K562 (cell line): ENCODE results near the gene MTA2. TPM values are rescaled to one million over a fixed set of nuclear protein-coding genes. Genes with fewer than 3 reads are reported as not detected.

Experiments
- ASH1L ChIP-seq: fragments of 450-650 bp; IDR thresholded peaks from 2 replicates; pipeline ENCODE4 v1.6.1; 2018; ENCODE audit warnings: borderline replicate concordance, mild to moderate bottlenecking, low read depth; ENCODE audit not compliant: partially characterized antibody
- ATF3 ChIP-seq, 2 experiments: fragments of 450-650 bp in 1 of 2; sonication (generic) in 1 of 2; formaldehyde crosslinking in 1 of 2; IDR thresholded peaks in 1 of 2; conservative IDR thresholded peaks in 1 of 2; 2 replicates each; pipeline versions ENCODE4 v1.6.1 to v1.8.1; 2016 to 2023; ENCODE audit warnings: mild to moderate bottlenecking in 2 of 2, moderate library complexity in 2 of 2, inconsistent platforms in 1 of 2, missing genetic modification reagents in 1 of 2
- BRCA1 ChIP-seq, 2 experiments: fragments of 450-650 bp in 1 of 2; sonication (generic) in 1 of 2; formaldehyde crosslinking in 1 of 2; IDR thresholded peaks; 2 replicates each; pipeline versions ENCODE4 v1.5.0 to v1.6.1; 2017 to 2020; ENCODE audit warnings: mild to moderate bottlenecking in 1 of 2, missing genetic modification reagents in 1 of 2
- C11orf30 ChIP-seq: fragments of 450-650 bp; IDR thresholded peaks from 2 replicates; pipeline ENCODE4 v1.6.1; 2016; ENCODE audit warnings: low read depth, mild to moderate bottlenecking
- CBX3 ChIP-seq, 2 experiments: IDR thresholded peaks; 1 replicate in 1 of 2; 2 replicates in 1 of 2; pipeline ENCODE4 v1.6.1; 2012; ENCODE audit warnings: inconsistent platforms in 2 of 2, low read length in 2 of 2, borderline replicate concordance in 1 of 2, control low read depth in 1 of 2
- DLX4 ChIP-seq: fragments of 250-450 bp; sonication (Bioruptor Pico); IDR thresholded peaks from 2 replicates; pipeline ENCODE4 v1.6.1; 2021; ENCODE audit warnings: mild to moderate bottlenecking
- ELF2 ChIP-seq: fragments of 250-450 bp; sonication (Bioruptor Pico); IDR thresholded peaks from 2 replicates; pipeline ENCODE4 v1.5.0; 2021; ENCODE audit warnings: mild to moderate bottlenecking
- KAT7 ChIP-seq: sonication (generic); formaldehyde crosslinking; IDR thresholded peaks from 2 replicates; pipeline ENCODE4 v1.8.0; 2022; ENCODE audit warnings: missing genetic modification reagents, mild to moderate bottlenecking, borderline replicate concordance
- KLF13 ChIP-seq: fragments of 450-650 bp; IDR thresholded peaks from 2 replicates; pipeline ENCODE4 v1.6.1; 2016; ENCODE audit warnings: missing genetic modification characterization, low read depth, mild to moderate bottlenecking, missing compliant biosample characterization, moderate library complexity, borderline replicate concordance
- NBN ChIP-seq: fragments of 450-650 bp; IDR thresholded peaks from 2 replicates; pipeline ENCODE4 v1.6.1; 2016; ENCODE audit warnings: low read depth, mild to moderate bottlenecking
- NCOR1 ChIP-seq: fragments of 450-650 bp; IDR thresholded peaks from 2 replicates; pipeline ENCODE4 v1.6.1; 2016; ENCODE audit warnings: mild to moderate bottlenecking, moderate library complexity
- PHF8 ChIP-seq: fragments of 200-600 bp; sonication (generic); IDR thresholded peaks from 2 replicates; pipeline ENCODE4 v1.6.1; 2012; ENCODE audit warnings: mixed run types, mild to moderate bottlenecking, inconsistent platforms, low read length, moderate library complexity, borderline replicate concordance
- POLR2AphosphoS5 ChIP-seq: IDR thresholded peaks from 2 replicates; pipeline ENCODE4 v1.6.1; 2011; ENCODE audit warnings: mild to moderate bottlenecking, low read depth, low read length, moderate library complexity; ENCODE audit not compliant: control insufficient read depth, insufficient read depth
- PREB ChIP-seq: sonication (generic); formaldehyde crosslinking; IDR thresholded peaks from 2 replicates; pipeline ENCODE4 v1.8.1; 2023; ENCODE audit warnings: mild to moderate bottlenecking, missing genetic modification reagents
- SOX6 ChIP-seq: fragments of 450-650 bp; IDR thresholded peaks from 2 replicates; pipeline ENCODE4 v1.6.1; 2014; ENCODE audit warnings: mild to moderate bottlenecking
- TCF15 ChIP-seq: fragments of 250-450 bp; sonication (Bioruptor Pico); IDR thresholded peaks from 2 replicates; pipeline ENCODE4 v1.8.0; 2022; ENCODE audit warnings: moderate library complexity, mild to moderate bottlenecking, inconsistent platforms
- TCF3 ChIP-seq: sonication (generic); formaldehyde crosslinking; IDR thresholded peaks from 2 replicates; pipeline ENCODE4 v1.4.0; 2020; ENCODE audit warnings: mild to moderate bottlenecking, missing genetic modification reagents
- THAP7 ChIP-seq: fragments of 250-450 bp; sonication (Bioruptor Pico); IDR thresholded peaks from 2 replicates; pipeline ENCODE4 v1.5.0; 2021
- ZNF277 ChIP-seq: fragments of 250-450 bp; sonication (Bioruptor Pico); IDR thresholded peaks from 2 replicates; pipeline ENCODE4 v1.8.0; 2022; ENCODE audit warnings: inconsistent platforms, mild to moderate bottlenecking, moderate library complexity, borderline replicate concordance
- ZNF707 ChIP-seq: fragments of 250-450 bp; sonication (Bioruptor Pico); conservative IDR thresholded peaks from 2 replicates; pipeline ENCODE4 v1.8.0; 2022; ENCODE audit warnings: inconsistent platforms, mild to moderate bottlenecking, moderate library complexity
- ZNF77 ChIP-seq: fragments of 250-450 bp; sonication (Bioruptor Pico); IDR thresholded peaks from 2 replicates; pipeline ENCODE4 v1.5.0; 2020
- ZNF79 ChIP-seq: fragments of 250-450 bp; sonication (Bioruptor Pico); IDR thresholded peaks from 2 replicates; pipeline ENCODE4 v1.4.0; 2020; ENCODE audit warnings: low read depth, mild to moderate bottlenecking, moderate library complexity
- polyA plus RNA-seq, 8 experiments: library from polyadenylated mRNA; depleted of rRNA in 4 of 8; stranded (reverse) in 5 of 8; unstranded in 3 of 8; fragments of >200 nt; fragmentation: Nextera tagmentation in 2 of 8; fragmentation: Illumina TruSeq in 1 of 8; extraction: Ambion mirVana in 2 of 8; extraction: Trizol in 1 of 8; gene quantifications; 2 replicates each; pipeline versions ENCODE4 v1.2.1 to v1.2.3, GENCODE V29; 2011 to 2014; ENCODE audit warnings: inconsistent platforms in 1 of 8, missing spikeins in 1 of 8
- total RNA-seq, 7 experiments: library from RNA; depleted of rRNA in 6 of 7; stranded (reverse); fragments of >200 nt in 6 of 7; fragmentation: Illumina TruSeq in 2 of 7; extraction: Trizol in 2 of 7; gene quantifications; 2 replicates each; pipeline versions ENCODE4 v1.2.1 to v1.2.3, GENCODE V29; 2011 to 2021; ENCODE audit warnings: low replicate concordance in 1 of 7

The MTA2 gene
- total and polyA plus RNA-seq, 9 of the 15 experiments (the other 6 are each of a cell fraction or from before 2014, with no cell fraction given), result 6.2 to 220 (median 172) TPM

- TF ChIP-seq TCF15 (CRISPR knock-in tag) (no peak), ZNF79 (CRISPR knock-in tag) (no peak), KLF13 (tag) (no peak), NCOR1 (no peak; the same call in 1 of the 2 replicates), POLR2AphosphoS5 (peak; percentile 53; the same call in 1 of the 2 replicates), KAT7 (CRISPR knock-in tag) (no peak), ZNF707 (CRISPR knock-in tag) (no peak), BRCA1 (IDR thresholded peaks at IDR 0.05) (no peak), BRCA1 (CRISPR knock-in tag; IDR thresholded peaks at IDR 0.05) (no peak), PHF8 (no peak), CBX3 (IDR thresholded peaks at IDR 0.05; ENCODE audit: borderline replicate concordance in 1 of 2, low read length in 2 of 2) (no peak; a peak in 1 of 3 replicates), SOX6 (no peak), ZNF77 (no peak), THAP7 (no peak), ZNF277 (no peak), ATF3 (IDR thresholded peaks at IDR 0.05) (peak; percentile 80), ATF3 (CRISPR knock-in tag; conservative IDR thresholded peaks at IDR 0.05) (no peak; the same call in 1 of the 2 replicates), PREB (CRISPR knock-in tag) (no peak), DLX4 (no peak), ASH1L (no peak), ELF2 (CRISPR knock-in tag) (no peak), C11orf30 (no peak), NBN (peak; percentile 84), TCF3 (CRISPR knock-in tag) (0 out of 2 replicates have a peak, but pooled peaks have one; percentile 0)
Measured at GRCh38 chr11:62545437-62546243, 56.0 kb downstream of the MTA2 start (continued).
